ENCODE results near the gene TLX3.
"Not testable (repeated sequence)": the region's sequence is repeated elsewhere in the genome, so short reads cannot be mapped to it uniquely, and the experiment has no call there.

The TLX3 gene

GRCh38 chr5:171323806-171324632 lies 15.0 kb downstream of the TLX3 start:
- no peak for DNase-seq (ENCODE audit: low read depth in 2 of 2)

- no peak for DNase-seq (ENCODE audit: low read depth in 2 of 2)
Measured at GRCh38 chr5:171330021-171330420, 21.0 kb downstream of the TLX3 start.

- no peak for DNase-seq (ENCODE audit: low read depth in 2 of 2)
Measured at GRCh38 chr5:171335616-171336015, 26.6 kb downstream of the TLX3 start.

GRCh38 chr5:171336521-171337209 lies 27.6 kb downstream of the TLX3 start:
- no peak for DNase-seq (ENCODE audit: low read depth in 2 of 2)

- DNase-seq (ENCODE audit: low read depth in 2 of 2) = no peak
Measured at GRCh38 chr5:171337210-171337569, 28.1 kb downstream of the TLX3 start.

GRCh38 chr5:171340042-171340441 lies 31.0 kb downstream of the TLX3 start:
- DNase-seq (ENCODE audit: low read depth in 2 of 2) = no peak

GRCh38 chr5:171340491-171340890 lies 31.4 kb downstream of the TLX3 start:
- no peak for DNase-seq (ENCODE audit: low read depth in 2 of 2)

GRCh38 chr5:171342362-171343111 lies 33.5 kb downstream of the TLX3 start:
- DNase-seq (ENCODE audit: low read depth in 2 of 2) = peak in 1 of 2 donors; percentile 22

- DNase-seq (ENCODE audit: low read depth in 2 of 2) = no peak
Measured at GRCh38 chr5:171344936-171345608, 36.0 kb downstream of the TLX3 start.

GRCh38 chr5:171351536-171352073 lies 42.6 kb downstream of the TLX3 start:
- DNase-seq (ENCODE audit: low read depth in 2 of 2) = no peak

- DNase-seq (ENCODE audit: low read depth in 2 of 2) = peak in 1 of 2 donors; percentile 12
Measured at GRCh38 chr5:171355302-171355724, 46.3 kb downstream of the TLX3 start.

GRCh38 chr5:171357843-171358242 lies 48.8 kb downstream of the TLX3 start:
- no peak for DNase-seq (ENCODE audit: low read depth in 2 of 2)

GRCh38 chr5:171361151-171361550 lies 52.1 kb downstream of the TLX3 start:
- not testable (repeated sequence) for DNase-seq (ENCODE audit: low read depth in 2 of 2)

All from stimulated activated CD4-positive, alpha-beta T cell treated with anti-CD3 and anti-CD28 coated beads, Interleukin-15, amount 100 ng/mL, for 48 hours (primary cell).